Measurements from ENCODE around the gene GABARAPL2.

GRCh38 chr16:75593825-75594820 is 27.9 kb downstream of the GABARAPL2 start:
- no peak for TF ChIP-seq REST (IDR thresholded peaks at IDR 0.05; ENCODE audit: insufficient read depth in 1 of 2, low read depth in 2 of 2, low read length in 1 of 2)
- TF ChIP-seq CTCF (IDR thresholded peaks at IDR 0.05): no peak
- no peak for TF ChIP-seq POLR2AphosphoS5 (IDR thresholded peaks at IDR 0.05; ENCODE audit: low read depth, low read length)
- no peak for TF ChIP-seq SIN3A (IDR thresholded peaks at IDR 0.05; ENCODE audit: borderline replicate concordance, insufficient read depth, low read depth, low read length)
- TF ChIP-seq TCF7L2 (IDR thresholded peaks at IDR 0.05; ENCODE audit: low read depth, low read length): no peak

Data from Panc1 (cell line).